Limb (tissue), 2 donors: ENCODE measurements around the gene ABCA13.

Source experiments
- DNase-seq, 2 donors: peaks; one replicate each; pipeline ENCODE4 v3.0.0-alpha.2; 2016; ENCODE audit errors: extremely low spot score in 2 of 2

ABCA13 gene

GRCh38 chr7:48512892-48513291, 341.6 kb downstream of the ABCA13 start:
- DNase-seq: no peak

- DNase-seq: no peak
Measured at GRCh38 chr7:48515171-48515570, 343.9 kb downstream of the ABCA13 start.

- no peak for DNase-seq
Measured at GRCh38 chr7:48518092-48518491, 346.8 kb downstream of the ABCA13 start.

GRCh38 chr7:48522692-48523091, 351.4 kb downstream of the ABCA13 start:
- no peak for DNase-seq

- no peak for DNase-seq
Measured at GRCh38 chr7:48525736-48526732, 354.8 kb downstream of the ABCA13 start.

- no peak for DNase-seq
Measured at GRCh38 chr7:48528646-48529045, 357.4 kb downstream of the ABCA13 start.

- no peak for DNase-seq
Measured at GRCh38 chr7:48537561-48537960, 366.3 kb downstream of the ABCA13 start.

GRCh38 chr7:48540746-48541145, 369.5 kb downstream of the ABCA13 start:
- no peak for DNase-seq

- DNase-seq: no peak
Measured at GRCh38 chr7:48548667-48549066, 377.4 kb downstream of the ABCA13 start.

- no peak for DNase-seq
Measured at GRCh38 chr7:48551652-48552051, 380.4 kb downstream of the ABCA13 start.

- no peak for DNase-seq
Measured at GRCh38 chr7:48563334-48563733, 392.1 kb downstream of the ABCA13 start.

GRCh38 chr7:48575516-48575915, 404.3 kb downstream of the ABCA13 start:
- DNase-seq: no peak

- no peak for DNase-seq
Measured at GRCh38 chr7:48587475-48587874, 416.2 kb downstream of the ABCA13 start.

- DNase-seq: no peak
Measured at GRCh38 chr7:48594349-48594748, 423.1 kb downstream of the ABCA13 start.

GRCh38 chr7:48595756-48596155, 424.5 kb downstream of the ABCA13 start:
- DNase-seq: no peak

- DNase-seq: no peak
Measured at GRCh38 chr7:48610705-48611104, 439.4 kb downstream of the ABCA13 start.

- DNase-seq: no peak
Measured at GRCh38 chr7:48611993-48612392, 440.7 kb downstream of the ABCA13 start.

- no peak for DNase-seq
Measured at GRCh38 chr7:48617508-48617907, 446.2 kb downstream of the ABCA13 start.

- DNase-seq: no peak
Measured at GRCh38 chr7:48617993-48618392, 446.7 kb downstream of the ABCA13 start.

- DNase-seq: no peak
Measured at GRCh38 chr7:48621076-48621475, 449.8 kb downstream of the ABCA13 start.

GRCh38 chr7:48627164-48627563, 455.9 kb downstream of the ABCA13 start:
- no peak for DNase-seq

- DNase-seq: no peak
Measured at GRCh38 chr7:48628793-48629349, 457.6 kb downstream of the ABCA13 start.

- no peak for DNase-seq
Measured at GRCh38 chr7:48634116-48634632, 462.9 kb downstream of the ABCA13 start.
